ENCODE results near the gene DAZAP2. TPM values are rescaled to one million over a fixed set of nuclear protein-coding genes. Genes with fewer than 3 reads are reported as not detected.

DAZAP2 gene
- total RNA-seq, 1 donor = 139 TPM

- TF ChIP-seq CTCF (IDR thresholded peaks at IDR 0.05; ENCODE audit: insufficient read depth, low read depth, low read length) = no peak
- H3K4me3 ChIP-seq (ENCODE audit: low read depth, low read length) = no peak overlapping the region
- no peak for DNase-seq (ENCODE audit: low read depth)
These were observed 35.9 kb upstream of the DAZAP2 start for GRCh38 chr12:51202718-51203117.

- H3K4me3 ChIP-seq (ENCODE audit: low read depth, low read length) = no peak overlapping the region
- no peak for TF ChIP-seq CTCF (IDR thresholded peaks at IDR 0.05; ENCODE audit: insufficient read depth, low read depth, low read length)
- DNase-seq (ENCODE audit: low read depth) = no peak
These were observed 33.3 kb upstream of the DAZAP2 start for GRCh38 chr12:51205350-51205749.

- TF ChIP-seq CTCF (IDR thresholded peaks at IDR 0.05; ENCODE audit: insufficient read depth, low read depth, low read length) = no peak
- DNase-seq (ENCODE audit: low read depth) = no peak
- no peak overlapping the region for H3K4me3 ChIP-seq (ENCODE audit: low read depth, low read length)
These were observed 30.5 kb upstream of the DAZAP2 start for GRCh38 chr12:51208016-51208660.

GRCh38 chr12:51209259-51209658 lies 29.4 kb upstream of the DAZAP2 start:
- TF ChIP-seq CTCF (IDR thresholded peaks at IDR 0.05; ENCODE audit: insufficient read depth, low read depth, low read length) = no peak
- no peak overlapping the region for H3K4me3 ChIP-seq (ENCODE audit: low read depth, low read length)
- no peak for DNase-seq (ENCODE audit: low read depth)

- no peak overlapping the region for H3K4me3 ChIP-seq (ENCODE audit: low read depth, low read length)
- TF ChIP-seq CTCF (IDR thresholded peaks at IDR 0.05; ENCODE audit: insufficient read depth, low read depth, low read length) = no peak
- no peak for DNase-seq (ENCODE audit: low read depth)
These were observed 27.8 kb upstream of the DAZAP2 start for GRCh38 chr12:51210690-51211395.

- TF ChIP-seq CTCF (IDR thresholded peaks at IDR 0.05; ENCODE audit: insufficient read depth, low read depth, low read length) = no peak
- DNase-seq (ENCODE audit: low read depth) = no peak
- no peak overlapping the region for H3K4me3 ChIP-seq (ENCODE audit: low read depth, low read length)
These were observed 23.7 kb upstream of the DAZAP2 start for GRCh38 chr12:51214895-51215294.

Data from fibroblast of villous mesenchyme (primary cell).